Stomach (tissue), 9 donors: ENCODE measurements around the gene UGT1A6. TPM values are rescaled to one million over a fixed set of nuclear protein-coding genes. Genes with fewer than 3 reads are reported as not detected.

Experiments used
- DNase-seq, 2 donors: peaks; one replicate each; pipeline versions ENCODE4 v3.0.0 to v3.0.0-alpha.2; 2013 to 2019
- H3K27ac ChIP-seq, 5 donors: fragments of 200-600 bp in 4 of 5; sonication (generic) in 4 of 5; one replicate each; pipeline ENCODE4 v1.5.1; 2013 to 2019; ENCODE audit warnings: mild to moderate bottlenecking in 1 of 5, moderate library complexity in 1 of 5
- H3K27me3 ChIP-seq, 3 donors: fragments of 200-600 bp; sonication (generic); one replicate each; pipeline ENCODE4 v1.5.1; 2017 to 2019; ENCODE audit warnings: mixed run types in 1 of 3
- H3K36me3 ChIP-seq, 4 donors: fragments of 200-600 bp; sonication (generic); 1 replicate in 3 of 4; 2 replicates in 1 of 4; pipeline ENCODE4 v1.5.1; 2016 to 2019
- H3K4me1 ChIP-seq, 4 donors: fragments of 200-600 bp; sonication (generic); one replicate each; pipeline ENCODE4 v1.5.1; 2016 to 2019
- H3K4me3 ChIP-seq, 4 donors: fragments of 200-600 bp; sonication (generic) in 3 of 4; one replicate each; pipeline ENCODE4 v1.5.1; 2016 to 2019; ENCODE audit warnings: mild to moderate bottlenecking in 1 of 4
- H3K9me3 ChIP-seq, 4 donors: fragments of 200-600 bp; sonication (generic); one replicate each; pipeline ENCODE4 v1.5.1; 2016 to 2019
- EP300 ChIP-seq: sonication (generic); formaldehyde crosslinking; IDR thresholded peaks from one replicate; pipeline ENCODE4 v1.6.1; 2017; ENCODE audit warnings: antibody characterized with exemption
- POLR2A ChIP-seq, 4 donors: fragments of 450-650 bp; IDR thresholded peaks; one replicate each; pipeline ENCODE4 v1.6.1; 2016; ENCODE audit warnings: antibody characterized with exemption in 4 of 4, control low read depth in 2 of 4, mild to moderate bottlenecking in 1 of 4, moderate library complexity in 1 of 4
- POLR2AphosphoS5 ChIP-seq, 3 donors: sonication (generic); formaldehyde crosslinking; IDR thresholded peaks; one replicate each; pipeline ENCODE4 v1.6.1; 2016; ENCODE audit warnings: antibody characterized with exemption in 3 of 3
- WGBS, 5 donors: extraction: QIAGEN DNeasy Blood & Tissue Kit in 3 of 5; methylation state at CpG; one replicate each; pipeline versions ENCODE4 v1.1.5 to v1.1.7; 2013 to 2018; 5-methylcytosine and 5-hydroxymethylcytosine counted together
- intact Hi-C: fragments of 100-400 bp; cut with DNase I; formaldehyde crosslinking; loops from one replicate; pipeline ENCODE4 v1.15.1; 2023; ENCODE audit warnings: low total_unique reads
- polyA plus RNA-seq, 3 donors: library from polyadenylated mRNA; stranded (reverse); fragments of 200-250 nt; gene quantifications; one replicate each; pipeline ENCODE4 v1.2.3, GENCODE V29; 2013
- total RNA-seq, 5 donors: library from RNA; depleted of rRNA; stranded (reverse); fragments of >200 nt; gene quantifications; one replicate each; pipeline versions ENCODE4 v1.1.0 to v1.2.3, GENCODE V29; 2014 to 2016
- TF ChIP-seq, protein P1 (sequence below), 7 experiments: fragments of 450-650 bp in 4 of 7; fragments of 200-600 bp in 3 of 7; sonication (generic) in 3 of 7; IDR thresholded peaks; one replicate each; pipeline ENCODE4 v1.5.1; 2016 to 2019; ENCODE audit warnings: antibody characterized with exemption in 7 of 7, control low read depth in 2 of 7, mild to moderate bottlenecking in 1 of 7
- donor health status: healthy with polysubstance abuse.
- donor health status: Bipolar disorder and iron deficiency.
- donor health status: healthy.

The UGT1A6 gene
- total and polyA plus RNA-seq, 8 donors = 3.5 to 184 (median 24.6) TPM

DNA sequence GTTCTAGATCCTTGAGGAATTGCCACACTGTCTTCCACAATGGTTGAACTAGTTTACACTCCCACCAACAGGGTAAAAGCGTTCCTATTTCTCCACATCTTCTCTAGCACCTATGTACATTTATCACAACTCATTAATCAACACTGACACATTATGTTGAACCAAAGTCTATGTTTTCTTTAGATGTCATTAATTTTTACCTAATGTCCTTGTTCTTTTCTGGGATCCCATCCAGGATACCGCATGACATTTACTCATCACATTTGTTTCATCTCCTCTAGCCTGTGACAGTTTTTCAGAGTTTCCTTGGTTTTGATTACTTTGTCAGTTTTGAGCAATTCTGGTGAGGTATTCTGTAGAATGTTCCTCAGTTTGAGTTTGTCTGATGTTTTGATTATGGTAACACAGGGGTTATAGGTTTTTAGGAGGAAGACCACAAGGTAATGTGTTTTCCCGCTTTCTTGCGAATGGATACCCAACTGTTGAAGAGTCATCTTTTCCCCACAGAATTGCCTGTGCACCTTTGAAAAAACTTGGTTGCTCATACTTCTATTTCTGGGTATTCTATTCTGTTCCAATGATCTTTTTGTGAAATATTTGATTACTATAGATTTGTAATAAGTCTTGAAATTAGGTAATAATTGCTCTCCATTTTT, 24.0 kb upstream of the UGT1A6 start:
- 78 to 87% (median 79%) methylated on average over 4 of the region's 4 CpGs for WGBS, 5 donors
- no peak overlapping the region for H3K27ac ChIP-seq
- DNase-seq = no peak

DNA sequence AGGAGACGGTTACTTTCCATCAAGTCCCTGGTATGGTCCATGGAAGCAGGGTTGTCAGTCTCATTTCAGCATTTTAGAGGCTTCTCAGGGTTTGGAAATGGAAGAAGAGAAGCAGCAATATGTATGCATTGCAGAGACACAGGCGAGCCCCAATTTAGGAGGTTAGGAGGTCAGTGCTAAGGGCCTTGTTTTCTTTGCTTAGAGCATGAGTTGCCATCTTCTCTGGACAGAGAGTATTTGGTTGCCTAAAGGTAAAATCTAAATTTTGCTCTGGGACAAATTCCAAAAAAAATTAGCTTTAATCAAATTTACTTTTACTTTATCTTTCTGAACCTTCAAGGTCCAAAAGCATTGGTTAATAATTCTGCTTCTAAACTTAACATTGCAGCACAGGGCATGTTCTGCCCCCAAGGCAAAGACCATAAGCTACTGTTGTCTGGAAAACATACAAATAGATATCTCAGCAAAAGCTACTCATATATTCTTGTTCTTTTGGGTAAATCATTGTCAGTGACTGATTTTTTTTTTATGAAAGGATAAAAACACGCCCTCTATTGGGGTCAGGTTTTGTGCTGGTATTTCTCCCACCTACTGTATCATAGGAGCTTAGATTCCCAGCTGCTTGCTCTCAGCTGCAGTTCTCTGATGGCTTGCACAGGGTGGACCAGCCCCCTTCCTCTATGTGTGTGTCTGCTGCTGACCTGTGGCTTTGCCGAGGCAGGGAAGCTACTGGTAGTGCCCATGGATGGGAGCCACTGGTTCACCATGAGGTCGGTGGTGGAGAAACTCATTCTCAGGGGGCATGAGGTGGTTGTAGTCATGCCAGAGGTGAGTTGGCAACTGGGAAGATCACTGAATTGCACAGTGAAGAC, 21.2 kb upstream of the UGT1A6 start, which contains the start of gene UGT1A9:
UGT1A9 (plus strand) TSS at position 609 of the 872 bp plus-strand sequence; CDS start at position 646, 37 bp downstream.
- intact Hi-C loops = no loop called here
- WGBS, 5 donors = 83 to 93% (median 91%) methylated on average over 5 of the region's 5 CpGs
- Histone ChIP-seq H3K9me3 (no peaks in the 10 kb centered on the region), H3K27me3 (no peaks in the 10 kb centered on the region), H3K36me3 (no peaks in the 10 kb centered on the region), H3K4me1 (no peaks in the 10 kb centered on the region), H3K27ac (no peak within 1 kb of the TSS), H3K4me3 (no peak within 1 kb of the TSS)
- no peak for DNase-seq
- no peak for TF ChIP-seq POLR2A (IDR thresholded peaks at IDR 0.05)
- TF ChIP-seq, protein P1, sequence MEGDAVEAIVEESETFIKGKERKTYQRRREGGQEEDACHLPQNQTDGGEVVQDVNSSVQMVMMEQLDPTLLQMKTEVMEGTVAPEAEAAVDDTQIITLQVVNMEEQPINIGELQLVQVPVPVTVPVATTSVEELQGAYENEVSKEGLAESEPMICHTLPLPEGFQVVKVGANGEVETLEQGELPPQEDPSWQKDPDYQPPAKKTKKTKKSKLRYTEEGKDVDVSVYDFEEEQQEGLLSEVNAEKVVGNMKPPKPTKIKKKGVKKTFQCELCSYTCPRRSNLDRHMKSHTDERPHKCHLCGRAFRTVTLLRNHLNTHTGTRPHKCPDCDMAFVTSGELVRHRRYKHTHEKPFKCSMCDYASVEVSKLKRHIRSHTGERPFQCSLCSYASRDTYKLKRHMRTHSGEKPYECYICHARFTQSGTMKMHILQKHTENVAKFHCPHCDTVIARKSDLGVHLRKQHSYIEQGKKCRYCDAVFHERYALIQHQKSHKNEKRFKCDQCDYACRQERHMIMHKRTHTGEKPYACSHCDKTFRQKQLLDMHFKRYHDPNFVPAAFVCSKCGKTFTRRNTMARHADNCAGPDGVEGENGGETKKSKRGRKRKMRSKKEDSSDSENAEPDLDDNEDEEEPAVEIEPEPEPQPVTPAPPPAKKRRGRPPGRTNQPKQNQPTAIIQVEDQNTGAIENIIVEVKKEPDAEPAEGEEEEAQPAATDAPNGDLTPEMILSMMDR (IDR thresholded peaks at IDR 0.05) = no peak
- TF ChIP-seq POLR2AphosphoS5 (IDR thresholded peaks at IDR 0.05) = no peak

More for the DNA sequence above, 24.0 kb upstream of the UGT1A6 start:
- Histone ChIP-seq H3K9me3 (peaks cover 0 to 8% (median 2%) of the 10 kb centered on the region in 4 donors), H3K4me3 (no peak overlapping the region), H3K4me1 (no peaks in the 10 kb centered on the region), H3K36me3 (no peaks in the 10 kb centered on the region), H3K27me3 (no peaks in the 10 kb centered on the region)
- TF ChIP-seq, protein P1 (IDR thresholded peaks at IDR 0.05) = no peak
- TF ChIP-seq EP300 = no peak
- TF ChIP-seq POLR2A (IDR thresholded peaks at IDR 0.05) = no peak
- no peak for TF ChIP-seq POLR2AphosphoS5 (IDR thresholded peaks at IDR 0.05)
- intact Hi-C loops = no loop called here

DNA sequence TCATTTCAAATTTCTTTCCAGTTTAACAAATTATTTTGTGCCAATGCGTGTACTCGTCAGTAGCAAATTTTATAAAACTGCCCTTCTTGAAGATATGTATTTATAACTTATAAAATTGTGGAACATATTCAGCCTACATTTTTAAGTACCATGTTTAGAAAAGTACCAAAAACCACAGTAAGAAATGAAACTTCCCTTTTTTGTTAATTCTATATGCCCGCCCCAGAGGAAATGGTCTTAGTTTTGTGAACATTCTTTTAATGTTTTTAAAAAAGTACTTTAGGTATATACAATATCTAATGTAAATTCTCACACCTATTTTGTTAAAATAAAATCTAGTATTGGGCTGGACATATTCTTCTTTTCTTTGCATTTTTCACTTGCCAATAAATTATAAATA, 19.8 kb upstream of the UGT1A6 start:
- Histone ChIP-seq H3K4me1 (no peaks in the 10 kb centered on the region), H3K4me3 (no peak overlapping the region), H3K27me3 (no peaks in the 10 kb centered on the region), H3K27ac (no peak overlapping the region), H3K9me3 (no peaks in the 10 kb centered on the region), H3K36me3 (no peaks in the 10 kb centered on the region)
- intact Hi-C loops = no loop called here
- 74 to 92% (median 87%) methylated on average over 3 of the region's 3 CpGs for WGBS, 5 donors
- TF ChIP-seq POLR2AphosphoS5 (IDR thresholded peaks at IDR 0.05) = no peak
- TF ChIP-seq POLR2A (IDR thresholded peaks at IDR 0.05) = no peak
- TF ChIP-seq, protein P1 (IDR thresholded peaks at IDR 0.05) = no peak
- no peak for TF ChIP-seq EP300
- DNase-seq = no peak

DNA sequence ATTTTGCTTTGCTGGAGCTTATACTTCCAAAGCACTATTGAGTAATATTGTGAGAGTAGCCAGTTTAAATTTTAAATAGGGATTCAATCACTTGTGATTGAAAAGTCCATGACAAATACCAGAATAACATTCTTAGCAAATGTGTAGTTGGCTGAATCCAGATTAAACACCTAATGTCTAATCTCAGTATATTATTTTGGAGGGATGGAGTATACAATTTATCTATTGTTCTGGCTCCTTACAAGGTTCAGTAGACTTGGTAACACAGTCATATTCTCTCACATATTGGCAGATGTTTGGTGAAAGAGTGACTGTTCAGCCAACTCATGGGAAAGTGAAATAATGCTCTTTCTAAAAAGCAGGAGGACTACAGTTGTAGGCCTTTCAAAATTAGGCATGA, 18.8 kb upstream of the UGT1A6 start:
- Histone ChIP-seq H3K27ac (no peak overlapping the region), H3K4me3 (no peak overlapping the region), H3K4me1 (no peaks in the 10 kb centered on the region), H3K9me3 (no peaks in the 10 kb centered on the region), H3K36me3 (no peaks in the 10 kb centered on the region), H3K27me3 (no peaks in the 10 kb centered on the region)
- TF ChIP-seq POLR2A (IDR thresholded peaks at IDR 0.05) (no peak), POLR2AphosphoS5 (IDR thresholded peaks at IDR 0.05) (no peak), EP300 (no peak)
- TF ChIP-seq, protein P1 (IDR thresholded peaks at IDR 0.05) = no peak
- intact Hi-C loops = no loop called here
- no peak for DNase-seq
